ENCODE results near the gene SGTA.

GRCh38 chr19:2774083-2774679, 8.9 kb downstream of the SGTA start:
- no peak for TF ChIP-seq ZFX (IDR thresholded peaks at IDR 0.05; ENCODE audit: borderline replicate concordance)
- no peak for TF ChIP-seq CTCF (IDR thresholded peaks at IDR 0.05)
